ENCODE results near the gene RARRES1. TPM values are rescaled to one million over a fixed set of nuclear protein-coding genes. Genes with fewer than 3 reads are reported as not detected.

Gene RARRES1
- total and polyA plus RNA-seq, 2 experiments from 2014 or later: 0.10 to 0.82 TPM

DNA sequence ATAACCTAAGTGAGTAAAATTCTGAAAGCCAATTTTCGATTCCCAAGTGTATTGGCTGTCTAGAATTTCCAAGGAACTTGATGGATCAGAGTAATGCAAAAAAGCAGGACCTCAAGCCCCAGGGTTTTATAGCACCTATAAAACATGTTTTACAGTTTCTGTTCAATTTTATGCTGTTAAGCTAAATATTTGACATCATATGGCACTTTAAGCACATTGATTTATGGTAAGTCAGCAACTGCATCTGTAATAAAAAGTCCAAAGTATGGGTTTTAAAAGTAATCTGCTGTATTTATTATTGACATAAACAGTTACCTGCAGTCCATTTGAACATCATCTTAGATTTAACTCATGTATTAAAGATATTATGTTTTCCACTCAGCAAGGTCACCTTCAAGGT lies 49.6 kb upstream of the RARRES1 start (continued):
- TF ChIP-seq JUNB (IDR thresholded peaks at IDR 0.05; ENCODE audit: unreplicated experiment) (no peak), ZNF114 (CRISPR knock-in tag; IDR thresholded peaks at IDR 0.05) (no peak), ZNF331 (CRISPR knock-in tag; IDR thresholded peaks at IDR 0.05; ENCODE audit: low read depth) (no peak)
- TF ChIP-seq, protein P1, sequence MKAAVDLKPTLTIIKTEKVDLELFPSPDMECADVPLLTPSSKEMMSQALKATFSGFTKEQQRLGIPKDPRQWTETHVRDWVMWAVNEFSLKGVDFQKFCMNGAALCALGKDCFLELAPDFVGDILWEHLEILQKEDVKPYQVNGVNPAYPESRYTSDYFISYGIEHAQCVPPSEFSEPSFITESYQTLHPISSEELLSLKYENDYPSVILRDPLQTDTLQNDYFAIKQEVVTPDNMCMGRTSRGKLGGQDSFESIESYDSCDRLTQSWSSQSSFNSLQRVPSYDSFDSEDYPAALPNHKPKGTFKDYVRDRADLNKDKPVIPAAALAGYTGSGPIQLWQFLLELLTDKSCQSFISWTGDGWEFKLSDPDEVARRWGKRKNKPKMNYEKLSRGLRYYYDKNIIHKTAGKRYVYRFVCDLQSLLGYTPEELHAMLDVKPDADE (IDR thresholded peaks at IDR 0.05): no peak

DNA sequence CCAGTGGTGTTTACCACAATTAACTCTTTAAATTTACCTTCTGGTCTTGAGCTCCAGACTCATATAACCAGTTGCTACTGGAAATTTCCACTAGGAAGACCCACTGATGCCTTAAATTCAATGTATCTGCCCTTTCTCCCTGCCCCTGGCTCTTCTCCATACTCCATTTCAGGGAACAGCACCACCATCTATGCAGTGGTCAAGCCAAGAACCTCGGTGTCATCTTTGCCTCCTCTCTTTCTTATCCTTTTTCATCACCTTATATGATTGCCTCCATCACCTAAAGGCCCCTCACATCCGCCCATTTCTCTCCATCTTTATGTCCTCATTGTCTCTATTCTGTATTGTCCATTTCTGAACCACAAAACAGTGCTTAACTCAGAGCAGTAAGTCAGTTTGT lies 48.9 kb upstream of the RARRES1 start:
- H3K4me3 Mint-ChIP-seq: no peak overlapping the region
- no peaks in the 10 kb centered on the region for H3K36me3 Mint-ChIP-seq (ENCODE audit: low read depth)
- no peak overlapping the region for H3K27ac ChIP-seq (ENCODE audit: low read depth)
- H3K27ac Mint-ChIP-seq: no peak overlapping the region
- peaks cover 3% of the 10 kb centered on the region for H3K27me3 Mint-ChIP-seq (ENCODE audit: insufficient read depth, low read depth, poor library complexity)
- H3K4me1 Mint-ChIP-seq: no peaks in the 10 kb centered on the region
- H3K79me2 ChIP-seq (replicated peaks; ENCODE audit: insufficient read depth): no peaks in the 10 kb centered on the region
- no peaks in the 10 kb centered on the region for H3K36me3 ChIP-seq (ENCODE audit: insufficient read depth)
- no peak overlapping the region for H3K4me2 ChIP-seq
- no peak for DNase-seq (ENCODE audit: low spot score)
- no peaks in the 10 kb centered on the region for H3K9me3 Mint-ChIP-seq
- no peaks in the 10 kb centered on the region for H3K27me3 ChIP-seq (ENCODE audit: insufficient read depth)
- no peaks in the 10 kb centered on the region for H3K9me2 ChIP-seq (ENCODE audit: insufficient read depth)
- H3K4me3 ChIP-seq: no peak overlapping the region
- H3F3A ChIP-seq (replicated peaks; ENCODE audit: low read depth): no peaks in the 10 kb centered on the region
- no peak overlapping the region for H2AFZ ChIP-seq
- no peak for ATAC-seq
- H3K4me1 ChIP-seq (ENCODE audit: insufficient read depth): no peaks in the 10 kb centered on the region
- no peaks in the 10 kb centered on the region; the same call in 1 of the 2 replicates for H4K20me1 ChIP-seq (replicated peaks; ENCODE audit: insufficient read depth)
- TF ChIP-seq CREB1 (CRISPR knock-in tag; IDR thresholded peaks at IDR 0.05; ENCODE audit: low read depth) (no peak), JUNB (IDR thresholded peaks at IDR 0.05; ENCODE audit: unreplicated experiment) (no peak), ZNF331 (CRISPR knock-in tag; IDR thresholded peaks at IDR 0.05; ENCODE audit: low read depth) (no peak), CTCF (conservative IDR thresholded peaks at IDR 0.05; ENCODE audit: low read depth in 2 of 2) (no peak), EZH2 (IDR thresholded peaks at IDR 0.05; ENCODE audit: low read depth, unreplicated experiment) (no peak), EZH2phosphoT487 (IDR thresholded peaks at IDR 0.05; ENCODE audit: unreplicated experiment) (no peak), REST (IDR thresholded peaks at IDR 0.05; ENCODE audit: unreplicated experiment) (no peak), NANOG (IDR thresholded peaks at IDR 0.05; ENCODE audit: borderline replicate concordance) (no peak), POLR2AphosphoS5 (IDR thresholded peaks at IDR 0.05; ENCODE audit: low read depth) (no peak), ZNF462 (CRISPR knock-in tag; IDR thresholded peaks at IDR 0.05) (no peak), ZNF114 (CRISPR knock-in tag; IDR thresholded peaks at IDR 0.05) (no peak), STAT1 (IDR thresholded peaks at IDR 0.05; ENCODE audit: unreplicated experiment) (no peak)

All from GM23338 (cell line).